HG03175 (cell line): Measurements from ENCODE around the gene ATG5.
"Not testable (repeated sequence)": the region's sequence is repeated elsewhere in the genome, so short reads cannot be mapped to it uniquely, and the experiment has no call there.

ENCODE experiments used
- ATAC-seq: cut with Tn5 transposase; IDR thresholded peaks from one replicate; pipeline ENCODE4 v1.9.1; 2021; ENCODE audit warnings: mild to moderate bottlenecking, moderate library complexity; ENCODE audit not compliant: unreplicated experiment

The ATG5 gene

GRCh38 chr6:106160189-106160588 is 165.4 kb downstream of the ATG5 start:
- no peak for ATAC-seq

DNA sequence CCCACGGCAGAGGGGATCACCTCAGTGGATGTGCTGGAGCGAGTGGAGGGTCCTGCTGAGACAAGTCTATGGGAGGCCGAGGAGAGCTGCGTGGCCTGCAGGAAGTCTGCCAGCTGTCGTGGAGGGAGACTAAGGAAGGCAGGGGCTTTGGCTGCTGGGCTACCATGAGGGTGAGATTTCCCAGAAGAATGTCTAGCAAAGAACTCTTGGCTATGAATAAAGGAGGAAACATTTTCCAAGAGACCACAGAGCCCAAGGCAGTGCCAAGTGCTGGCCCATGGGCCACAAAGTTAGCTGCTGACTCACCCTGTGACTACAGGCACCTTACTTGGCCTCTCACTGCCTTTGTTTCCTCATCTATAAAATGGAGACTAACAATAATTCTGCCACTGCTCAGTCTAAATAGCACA is 166.0 kb downstream of the ATG5 start:
- ATAC-seq: no peak

- ATAC-seq: no peak
Observed at GRCh38 chr6:106158816-106159215, 166.7 kb downstream of the ATG5 start.

DNA sequence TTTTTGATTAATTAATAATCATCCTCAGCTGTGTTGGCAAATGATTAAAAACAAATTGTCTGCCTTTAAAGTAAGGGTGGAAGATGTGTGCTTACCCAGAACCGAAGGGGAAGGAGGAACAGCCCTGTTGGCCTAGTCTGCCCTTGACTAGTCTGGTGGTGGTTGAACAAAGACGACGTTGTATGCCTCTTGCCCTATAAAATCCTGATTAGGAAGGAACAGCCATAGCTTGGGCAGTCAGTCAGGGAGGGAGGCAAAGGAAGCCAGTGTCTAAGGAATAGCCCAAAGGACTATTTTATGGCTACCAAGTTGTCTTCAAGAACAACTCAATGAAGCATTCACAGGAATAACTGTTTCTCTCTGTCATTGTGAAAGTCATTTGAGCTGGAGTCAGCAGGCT is 168.7 kb downstream of the ATG5 start:
- ATAC-seq: no peak

GRCh38 chr6:106156413-106156812 is 169.1 kb downstream of the ATG5 start:
- no peak for ATAC-seq

DNA sequence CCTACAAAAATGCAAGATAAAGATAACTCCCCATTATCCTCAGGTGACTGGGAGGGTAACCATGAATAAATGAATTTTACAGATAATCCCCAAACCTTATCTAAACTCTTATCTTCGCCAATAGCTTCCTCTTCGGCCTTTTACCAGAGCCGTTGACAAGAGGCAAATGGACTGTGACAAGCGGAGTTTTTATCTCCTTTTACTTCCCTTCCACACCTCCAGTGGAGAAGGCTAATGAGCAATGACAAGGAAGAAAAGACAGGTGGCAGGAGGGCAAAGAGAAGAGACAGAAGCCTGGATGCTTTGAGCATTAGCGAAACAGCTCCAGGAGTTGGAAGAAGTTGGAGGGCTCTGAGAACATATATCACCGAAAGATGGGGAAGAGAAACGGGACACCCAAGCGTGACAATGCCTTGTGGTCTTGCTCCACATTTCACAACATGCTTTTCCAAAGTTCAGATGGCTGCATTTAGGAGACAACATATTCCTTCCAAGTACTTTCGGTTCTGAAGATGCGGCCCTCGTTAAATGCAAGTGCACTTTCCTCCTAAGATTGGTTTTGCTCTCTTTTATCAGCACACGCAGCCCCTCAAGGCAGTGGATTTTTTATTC is 170.2 kb downstream of the ATG5 start:
- ATAC-seq: no peak

DNA sequence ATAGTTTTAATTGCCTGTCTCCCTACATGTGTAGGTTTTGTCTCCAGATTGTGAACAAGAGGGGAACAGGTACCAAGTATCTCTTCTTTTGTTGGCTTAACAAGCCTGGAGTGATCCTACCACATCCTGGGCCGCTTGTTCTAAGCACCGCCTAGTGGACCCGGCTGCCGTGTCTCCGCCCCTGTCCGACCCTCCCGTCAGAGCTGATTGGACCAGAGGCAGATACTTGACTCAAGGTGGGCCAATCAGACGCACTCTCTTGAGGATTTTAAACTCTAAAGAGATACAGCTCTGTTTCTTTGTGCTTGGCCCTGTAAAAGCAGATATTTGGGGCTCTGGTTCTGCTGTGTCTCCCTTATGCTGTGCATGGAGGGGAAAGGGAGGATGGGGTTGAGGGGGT is 171.2 kb downstream of the ATG5 start:
- no peak for ATAC-seq

DNA sequence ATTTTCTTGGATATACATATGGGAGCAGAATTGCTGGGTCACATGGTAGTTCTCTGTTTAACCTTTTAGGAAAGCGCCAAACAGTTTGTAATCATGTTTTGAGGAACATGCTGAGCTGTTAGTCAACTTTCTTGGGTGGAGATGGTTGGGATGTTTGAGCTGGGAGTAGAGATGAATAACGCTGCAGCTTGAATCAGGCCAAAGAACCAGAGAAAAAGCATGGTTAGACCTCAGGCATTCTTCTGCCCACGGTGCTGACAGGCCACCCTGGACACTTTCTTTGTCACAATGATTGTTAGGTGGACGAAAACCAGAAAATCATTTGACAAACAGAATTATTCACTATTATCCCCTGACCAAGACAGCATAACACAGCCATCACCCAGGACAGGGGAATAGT is 172.6 kb downstream of the ATG5 start:
- no peak for ATAC-seq

- ATAC-seq: not testable (repeated sequence)
Observed at GRCh38 chr6:106152476-106152875, 173.1 kb downstream of the ATG5 start.

DNA sequence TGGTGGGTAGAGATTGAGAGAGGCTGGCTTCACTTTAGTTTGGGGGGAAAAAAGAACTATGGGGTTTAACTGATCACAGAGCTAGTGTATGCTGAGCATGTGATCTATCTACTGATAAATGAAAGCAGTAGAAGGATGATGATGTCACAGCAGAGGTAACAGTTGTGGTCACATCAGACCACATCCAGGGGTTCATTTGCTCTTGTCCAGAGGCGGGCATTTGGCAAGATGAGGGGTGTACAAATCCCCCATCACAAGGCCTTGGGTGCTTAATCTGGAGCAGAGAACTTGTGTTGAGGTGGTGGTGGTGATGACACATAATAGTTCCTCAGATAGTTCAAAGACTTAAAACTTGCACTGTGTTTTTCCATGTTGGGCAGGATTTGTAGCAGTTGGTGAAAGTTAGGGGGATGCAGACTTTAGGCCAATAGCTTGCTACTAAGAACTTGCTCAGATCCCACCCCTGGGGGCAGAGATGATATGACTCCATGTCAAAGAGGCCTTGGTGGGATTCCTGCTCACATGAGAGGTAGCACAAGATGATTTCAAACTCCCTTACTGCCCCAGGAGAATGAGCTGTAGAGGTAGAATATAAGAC is 176.0 kb downstream of the ATG5 start:
- no peak for ATAC-seq

GRCh38 chr6:106147476-106147875 is 178.1 kb downstream of the ATG5 start:
- ATAC-seq: no peak

GRCh38 chr6:106146852-106147351 is 178.7 kb downstream of the ATG5 start:
- peak; percentile 41 for ATAC-seq

GRCh38 chr6:106145741-106146227 is 179.8 kb downstream of the ATG5 start:
- ATAC-seq: peak; percentile 12

GRCh38 chr6:106145144-106145543 is 180.4 kb downstream of the ATG5 start:
- no peak for ATAC-seq

DNA sequence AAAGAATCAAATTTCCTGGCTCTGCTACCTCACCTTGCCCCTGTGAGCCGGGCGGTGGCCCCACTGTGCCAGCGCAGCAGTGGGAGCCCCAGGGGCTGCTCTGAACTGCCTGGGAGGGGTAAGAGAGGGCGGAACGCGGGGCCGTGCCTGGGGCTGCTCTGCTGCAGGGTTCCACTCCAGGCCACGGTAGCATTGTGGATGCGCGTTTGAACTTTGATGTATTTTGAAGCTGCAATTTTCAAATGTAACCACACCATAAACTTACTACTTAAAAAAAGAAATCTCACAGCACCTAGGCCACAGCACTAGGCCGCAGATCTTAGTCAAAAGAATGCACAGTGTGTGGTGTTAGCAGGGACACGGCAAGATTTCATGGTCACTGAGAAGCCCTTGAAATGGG is 181.9 kb downstream of the ATG5 start:
- no peak for ATAC-seq

DNA sequence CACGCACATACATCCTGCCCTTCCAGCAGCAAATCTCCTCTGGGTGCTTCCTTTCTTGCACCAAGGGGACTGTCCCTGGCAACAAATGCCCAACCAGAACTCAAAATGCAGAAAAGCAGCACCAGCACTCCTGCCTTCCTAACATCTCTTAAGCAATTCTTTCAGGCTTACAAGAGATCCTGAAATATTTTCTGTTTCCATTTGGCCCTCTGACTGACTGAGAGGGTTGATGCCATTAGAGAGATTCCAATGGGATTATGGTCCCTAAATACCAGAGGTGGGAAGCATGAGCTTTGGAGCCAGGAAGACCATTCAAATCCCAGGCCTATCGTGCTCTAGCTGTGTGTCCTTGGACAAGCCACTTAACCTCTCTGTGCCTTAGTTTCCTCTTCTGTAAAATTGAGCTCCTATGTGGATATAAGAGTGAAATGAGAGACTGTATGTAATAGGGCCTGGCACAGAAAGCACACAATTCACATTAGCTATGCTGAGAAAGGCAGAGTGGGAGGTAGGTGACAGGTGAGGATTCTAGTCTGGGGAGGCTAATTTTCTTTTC is 182.6 kb downstream of the ATG5 start:
- ATAC-seq: no peak

GRCh38 chr6:106141441-106142237 is 183.9 kb downstream of the ATG5 start:
- peak; percentile 87 for ATAC-seq

DNA sequence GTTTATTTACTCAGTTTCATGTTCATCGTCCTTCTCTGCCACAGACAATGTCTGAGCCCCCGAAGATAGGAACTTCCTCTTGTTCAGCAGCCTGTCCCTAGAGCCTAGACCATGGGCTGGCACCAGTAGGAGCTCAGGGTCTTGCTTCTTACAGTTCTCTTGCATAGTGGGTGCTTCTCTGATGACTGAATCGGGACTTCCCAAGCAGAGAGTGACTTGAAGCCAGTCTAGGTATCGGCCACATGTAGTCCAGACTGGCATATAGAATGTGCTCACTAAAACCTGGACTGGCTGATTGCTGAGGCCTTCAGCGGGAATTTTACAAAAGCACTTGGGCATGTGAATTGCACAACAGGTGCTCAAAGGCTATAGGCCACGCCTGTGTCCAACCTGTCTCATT is 187.4 kb downstream of the ATG5 start:
- no peak for ATAC-seq

- ATAC-seq: no peak
Observed at GRCh38 chr6:106136845-106137244, 188.7 kb downstream of the ATG5 start.

GRCh38 chr6:106135911-106136571 is 189.5 kb downstream of the ATG5 start:
- no peak for ATAC-seq
